ENCODE data around the gene PKD1L1.
"Not testable (repeated sequence)": the region's sequence is repeated elsewhere in the genome, so short reads cannot be mapped to it uniquely, and the experiment has no call there.

Gene PKD1L1

GRCh38 chr7:47937065-47937687 is 11.1 kb downstream of the PKD1L1 start:
- no peak for DNase-seq

GRCh38 chr7:47936323-47936722 is 11.9 kb downstream of the PKD1L1 start:
- no peak for DNase-seq

GRCh38 chr7:47935336-47935735 is 12.9 kb downstream of the PKD1L1 start:
- no peak for DNase-seq

GRCh38 chr7:47934831-47935230 is 13.4 kb downstream of the PKD1L1 start:
- DNase-seq: no peak

GRCh38 chr7:47933215-47933614 is 15.1 kb downstream of the PKD1L1 start:
- DNase-seq: no peak

GRCh38 chr7:47932466-47933037 is 15.7 kb downstream of the PKD1L1 start:
- no peak for DNase-seq

- DNase-seq: peak; percentile 57
Measured at GRCh38 chr7:47932016-47932415, 16.2 kb downstream of the PKD1L1 start.

- peak; percentile 40 for DNase-seq
Measured at GRCh38 chr7:47931005-47932004, 17.0 kb downstream of the PKD1L1 start.

- no peak for DNase-seq
Measured at GRCh38 chr7:47924266-47924665, 24.0 kb downstream of the PKD1L1 start.

GRCh38 chr7:47923081-47923875 is 25.0 kb downstream of the PKD1L1 start:
- not testable (repeated sequence) for DNase-seq

- peak; percentile 76 for DNase-seq
Measured at GRCh38 chr7:47916514-47916913, 31.8 kb downstream of the PKD1L1 start.

- no peak for DNase-seq
Measured at GRCh38 chr7:47915616-47915976, 32.7 kb downstream of the PKD1L1 start.

GRCh38 chr7:47914717-47915615 is 33.3 kb downstream of the PKD1L1 start:
- peak; percentile 87 for DNase-seq

GRCh38 chr7:47912332-47912731 is 35.9 kb downstream of the PKD1L1 start:
- no peak for DNase-seq

- DNase-seq: no peak
Measured at GRCh38 chr7:47908720-47909119, 39.5 kb downstream of the PKD1L1 start.

- no peak for DNase-seq
Measured at GRCh38 chr7:47907981-47908616, 40.2 kb downstream of the PKD1L1 start.

- DNase-seq: no peak
Measured at GRCh38 chr7:47906883-47907282, 41.4 kb downstream of the PKD1L1 start.

- peak; percentile 45 for DNase-seq
Measured at GRCh38 chr7:47905076-47905920, 43.0 kb downstream of the PKD1L1 start.

- DNase-seq: no peak
Measured at GRCh38 chr7:47902013-47902412, 46.3 kb downstream of the PKD1L1 start.

GRCh38 chr7:47901542-47901941 is 46.7 kb downstream of the PKD1L1 start:
- DNase-seq: peak; percentile 28
